HG03571 (cell line): ENCODE data around the gene VRK3.

Source experiments
- ATAC-seq: cut with Tn5 transposase; IDR thresholded peaks from one replicate; pipeline ENCODE4 v1.9.1; 2021; ENCODE audit not compliant: unreplicated experiment

The VRK3 gene

DNA sequence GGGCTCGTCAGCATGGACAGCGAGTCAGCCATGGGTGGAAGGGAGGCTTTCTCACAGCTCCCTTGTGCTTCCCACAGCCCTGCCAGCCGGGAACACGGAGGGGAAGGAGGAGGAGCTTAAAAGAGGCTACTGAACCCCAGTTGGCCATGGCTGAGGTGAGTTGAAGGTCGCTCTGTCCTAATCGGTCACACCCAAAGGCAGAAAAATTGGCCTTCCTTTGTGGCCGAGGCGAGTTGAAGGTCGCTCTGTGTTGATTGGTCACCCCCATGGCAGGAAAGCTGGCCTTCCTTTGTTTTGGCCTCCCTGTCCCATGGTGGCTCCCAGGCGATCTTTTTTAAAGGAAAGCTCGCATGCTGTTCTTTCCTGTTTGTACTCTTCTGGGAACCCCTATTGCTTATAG is 5.8 kb upstream of the VRK3 start:
- ATAC-seq: no peak

DNA sequence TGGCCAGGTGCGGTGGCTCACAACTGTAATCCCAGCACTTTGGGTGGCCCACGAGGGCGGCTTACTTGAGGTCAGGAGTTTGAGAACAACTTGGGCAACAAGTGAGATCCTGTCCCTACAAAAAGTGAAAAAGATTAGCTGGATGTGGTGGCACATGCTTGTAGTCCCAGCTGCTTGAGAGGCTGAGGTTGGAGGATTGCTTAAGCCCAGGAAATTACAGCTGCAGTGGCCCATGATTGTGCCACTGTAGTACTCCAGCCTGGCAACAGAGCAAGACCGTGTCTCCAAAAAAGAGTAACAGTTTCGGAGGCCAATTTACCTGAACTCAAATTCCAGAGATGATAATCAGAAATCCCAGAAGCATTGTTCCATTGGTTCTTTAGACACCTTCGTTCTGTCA is 5.1 kb upstream of the VRK3 start:
- no peak for ATAC-seq

DNA sequence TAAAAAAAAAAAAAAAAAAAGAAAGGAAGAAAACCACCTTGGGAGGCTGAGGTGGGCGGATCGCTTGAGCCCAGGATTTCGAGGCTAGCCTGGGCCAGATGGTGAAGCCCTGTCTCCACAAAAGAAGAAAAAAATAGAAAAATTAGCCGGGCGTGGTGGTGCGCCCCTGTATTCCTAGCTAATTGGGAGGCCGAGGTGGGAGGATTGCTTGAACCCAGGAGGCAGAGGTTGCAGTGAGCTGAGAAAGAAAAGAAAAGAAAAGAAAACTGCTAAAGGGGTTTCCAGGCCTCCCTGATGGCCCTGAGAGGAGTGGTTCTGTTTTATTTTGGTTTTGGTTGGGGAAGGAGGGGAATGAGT is 1.4 kb upstream of the VRK3 start:
- ATAC-seq: no peak

- ATAC-seq: peak; percentile 58
Measured at GRCh38 chr19:50025794-50026549, 800 bp upstream of the VRK3 start, which contains the start of gene ZNF473. Gene ZNF473 (plus strand): TSS chr19:50026005. CDS start chr19:50031083, 5,078 bp downstream.

- ATAC-seq: peak; percentile 8
Measured at GRCh38 chr19:50024719-50025021, 502 bp downstream of the VRK3 start.

DNA sequence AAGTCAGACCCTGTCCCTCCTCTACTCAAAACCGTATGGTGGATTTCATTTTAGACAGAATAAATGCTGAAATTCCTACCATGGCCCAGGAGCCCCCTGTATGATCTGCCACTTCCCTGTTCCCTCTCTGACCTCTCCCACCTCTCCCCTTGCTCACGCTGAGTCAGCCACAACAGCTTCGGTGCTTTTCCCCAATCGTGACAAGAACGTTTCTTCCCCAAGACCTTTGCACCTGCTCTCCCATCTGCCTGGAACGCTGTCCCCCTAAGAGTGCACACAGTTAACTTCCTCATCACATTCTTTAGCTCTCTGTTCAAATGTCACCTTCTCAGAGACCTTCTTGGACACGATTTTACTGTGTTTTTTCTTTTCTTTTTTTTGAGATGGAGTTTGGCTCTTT is 2.3 kb downstream of the VRK3 start:
- ATAC-seq: no peak

GRCh38 chr19:50020481-50020880 is 4.7 kb downstream of the VRK3 start:
- ATAC-seq: no peak

GRCh38 chr19:50016225-50016807 is 8.9 kb downstream of the VRK3 start:
- no peak for ATAC-seq

GRCh38 chr19:50008532-50008931 is 16.6 kb downstream of the VRK3 start:
- no peak for ATAC-seq

DNA sequence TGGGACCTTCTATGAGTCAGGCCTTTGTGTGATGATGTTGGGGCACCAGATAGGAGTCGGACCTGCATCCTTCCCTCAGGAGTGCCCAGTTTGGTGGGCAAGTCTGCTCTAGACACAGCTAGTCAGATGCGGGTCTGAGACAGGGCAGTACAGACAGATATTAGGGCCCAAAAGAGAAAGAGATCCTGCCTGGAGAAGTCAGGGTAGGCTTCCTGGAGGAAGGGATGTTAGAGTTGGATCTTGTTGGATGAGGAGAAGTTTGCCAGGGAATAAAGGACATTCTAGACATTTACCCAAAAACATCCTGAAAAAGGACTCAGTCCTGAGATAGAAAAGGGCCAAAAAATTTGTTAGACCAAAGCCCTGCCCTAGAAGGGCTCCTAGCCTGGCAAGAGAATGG is 17.2 kb downstream of the VRK3 start:
- no peak for ATAC-seq

- no peak for ATAC-seq
Measured at GRCh38 chr19:50007170-50007569, 18.0 kb downstream of the VRK3 start.

GRCh38 chr19:50005428-50005827 is 19.7 kb downstream of the VRK3 start:
- no peak for ATAC-seq

DNA sequence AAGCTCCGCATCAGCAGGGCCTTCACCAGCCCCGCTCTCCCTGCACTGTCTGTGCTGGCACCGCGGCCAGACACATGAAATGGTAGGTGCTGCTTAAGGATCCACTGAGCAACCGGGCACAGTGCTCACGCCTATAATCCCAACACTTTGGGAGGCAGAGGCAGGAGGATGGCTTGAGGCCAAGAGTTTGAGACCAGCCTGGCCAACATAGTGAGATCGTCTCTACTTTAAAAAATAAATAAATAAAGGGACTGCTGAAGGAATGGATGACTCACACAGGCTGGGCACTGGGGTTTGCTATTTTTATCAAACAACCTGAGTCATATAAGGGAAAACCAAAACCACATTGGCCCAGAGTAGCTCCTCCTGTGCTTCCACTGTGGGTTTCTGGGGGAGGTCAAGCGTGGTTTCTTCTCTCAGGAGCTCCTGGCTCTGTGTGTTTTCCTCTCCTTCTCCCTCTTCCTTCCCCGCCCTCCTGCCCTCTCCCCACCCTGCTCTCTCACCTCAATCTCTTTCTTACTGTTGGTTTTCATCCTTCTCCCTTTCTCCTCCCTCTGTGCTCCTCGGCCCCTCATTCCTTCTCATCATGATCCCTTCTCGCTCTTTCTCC is 21.3 kb downstream of the VRK3 start:
- no peak for ATAC-seq

GRCh38 chr19:50003254-50003788 is 21.9 kb downstream of the VRK3 start:
- ATAC-seq: no peak

- no peak for ATAC-seq
Measured at GRCh38 chr19:50002386-50002960, 22.7 kb downstream of the VRK3 start.

DNA sequence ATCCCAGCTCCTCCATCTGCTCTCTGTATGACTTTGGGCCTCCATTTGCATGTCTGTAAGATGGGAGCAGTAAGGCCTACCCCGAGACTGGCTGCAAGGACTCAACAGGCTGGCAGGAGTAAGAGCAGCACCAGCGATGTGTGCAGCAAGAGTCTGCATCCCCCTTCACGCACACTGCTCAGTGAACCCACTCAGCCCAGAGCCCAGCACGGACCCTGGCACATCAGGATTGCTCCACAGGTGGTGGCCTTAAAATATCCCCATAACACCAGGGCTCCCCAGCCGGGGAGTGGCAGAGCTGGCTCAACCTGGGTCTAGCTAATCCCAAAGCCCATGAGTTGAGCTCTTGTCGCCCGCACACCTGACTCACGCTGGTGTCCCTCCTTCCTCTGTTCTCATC is 23.4 kb downstream of the VRK3 start:
- ATAC-seq: no peak

- ATAC-seq: no peak
Measured at GRCh38 chr19:50000841-50001557, 24.2 kb downstream of the VRK3 start.

DNA sequence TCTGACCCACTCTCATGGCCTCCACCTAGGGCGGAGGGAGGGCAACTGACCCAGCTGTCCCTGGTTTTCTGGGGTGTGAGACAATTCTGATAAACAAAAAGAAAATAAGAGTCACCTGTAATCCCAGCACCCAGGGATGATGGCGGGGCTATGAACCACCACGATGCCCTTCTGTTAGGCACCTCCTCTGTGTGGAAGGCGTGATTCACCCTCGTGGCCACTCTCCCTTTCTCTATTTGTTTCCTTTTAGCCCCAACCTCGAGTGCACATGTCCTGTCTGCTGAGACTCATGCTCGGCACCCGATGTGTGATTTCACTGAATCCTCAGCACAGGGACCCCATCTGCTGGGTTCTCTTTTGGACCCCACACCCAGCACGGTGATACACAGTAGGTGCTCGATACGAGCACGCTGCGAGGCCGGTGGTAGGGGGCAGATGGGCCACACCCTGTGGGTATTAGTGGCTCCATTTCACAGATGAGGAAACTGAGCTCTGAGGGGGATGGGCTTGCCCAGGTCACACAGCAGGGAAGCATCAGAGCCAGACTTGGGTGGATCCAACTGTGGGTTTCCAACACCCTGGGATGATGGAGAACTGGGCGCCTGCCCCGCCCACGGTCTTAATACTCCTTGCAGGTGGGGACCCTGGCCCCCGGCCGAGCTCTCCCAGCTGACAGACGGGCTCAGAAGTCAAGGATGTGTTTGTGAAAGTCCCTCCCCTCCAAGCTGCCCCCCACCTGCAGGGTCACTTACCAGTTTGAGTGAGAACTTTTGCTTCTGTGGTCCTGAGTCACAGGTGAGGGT is 24.9 kb downstream of the VRK3 start:
- ATAC-seq: no peak

DNA sequence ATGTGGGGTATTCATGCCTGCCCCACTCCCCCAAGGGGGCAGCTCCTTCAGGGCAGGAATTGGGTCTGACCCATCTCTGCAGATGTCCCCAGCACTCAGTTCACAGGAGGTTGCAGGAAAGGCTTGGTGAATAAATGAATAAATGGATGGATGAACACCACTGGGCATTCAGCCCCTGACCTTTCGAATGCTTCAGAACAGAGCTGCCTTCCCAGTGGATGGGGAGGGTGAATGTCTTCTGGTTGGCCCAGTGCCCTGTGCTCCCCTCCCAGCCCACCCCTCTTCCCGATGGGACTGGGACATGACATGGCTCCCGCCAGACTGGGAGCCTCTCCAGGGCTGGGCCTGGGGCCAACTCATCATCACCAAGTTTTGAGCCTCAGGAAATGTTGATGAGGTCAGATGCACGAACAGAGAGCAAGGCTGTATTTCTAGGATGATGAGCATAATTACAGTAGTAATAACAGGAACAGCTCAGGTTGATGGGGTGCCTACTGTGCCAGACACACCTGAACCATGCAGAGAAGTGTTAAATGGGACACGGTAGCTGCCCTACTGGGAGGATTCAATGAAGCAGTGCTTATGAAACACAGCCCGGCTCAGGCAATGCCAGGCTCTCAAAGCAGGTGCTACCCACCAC is 25.7 kb downstream of the VRK3 start:
- ATAC-seq: no peak

GRCh38 chr19:49997709-49998108 is 27.5 kb downstream of the VRK3 start:
- ATAC-seq: no peak
